ENCODE results near the gene CDC20B. TPM values are rescaled to one million over a fixed set of nuclear protein-coding genes. Genes with fewer than 3 reads are reported as not detected.

Gene CDC20B
- total RNA-seq, 3 donors from 2014 or later (not counting 1 experiment from before 2014, with no cell fraction given), result not detected

DNA sequence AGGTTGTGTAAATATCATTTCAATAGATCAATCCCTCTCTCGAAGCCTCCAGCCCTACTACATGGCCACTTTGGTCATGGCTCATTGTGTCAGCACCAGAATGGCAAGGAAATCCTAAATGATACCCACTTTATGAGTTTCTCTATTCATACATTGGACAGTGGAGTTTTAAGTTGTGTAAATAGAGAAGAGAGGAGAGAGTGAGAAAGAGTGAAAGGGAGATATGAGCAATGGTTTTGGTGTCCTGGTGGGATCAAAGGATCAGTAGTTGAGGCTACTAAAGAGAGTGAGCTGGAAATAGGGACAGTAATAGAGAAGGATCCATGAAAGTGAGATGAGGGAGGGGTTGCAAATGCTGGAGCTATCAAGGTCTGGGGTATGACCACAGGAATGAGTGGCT, 102.0 kb downstream of the CDC20B start:
- Mint-ChIP-seq H3K4me1 (peaks cover 63 to 64% of the 10 kb centered on the region in 2 donors), H3K36me3 (no peaks in the 10 kb centered on the region), H3K27me3 (ENCODE audit: low read depth in 2 of 2) (no peaks in the 10 kb centered on the region), H3K9me3 (no peaks in the 10 kb centered on the region), H3K4me3 (no peak overlapping the region), H3K27ac (peak overlapping the region; percentile 3 to 10)
- DNase-seq (no peak), ATAC-seq (no peak)
- intact Hi-C loops (cut with micrococcal nuclease), result no loop called here
- TF ChIP-seq, protein P1, sequence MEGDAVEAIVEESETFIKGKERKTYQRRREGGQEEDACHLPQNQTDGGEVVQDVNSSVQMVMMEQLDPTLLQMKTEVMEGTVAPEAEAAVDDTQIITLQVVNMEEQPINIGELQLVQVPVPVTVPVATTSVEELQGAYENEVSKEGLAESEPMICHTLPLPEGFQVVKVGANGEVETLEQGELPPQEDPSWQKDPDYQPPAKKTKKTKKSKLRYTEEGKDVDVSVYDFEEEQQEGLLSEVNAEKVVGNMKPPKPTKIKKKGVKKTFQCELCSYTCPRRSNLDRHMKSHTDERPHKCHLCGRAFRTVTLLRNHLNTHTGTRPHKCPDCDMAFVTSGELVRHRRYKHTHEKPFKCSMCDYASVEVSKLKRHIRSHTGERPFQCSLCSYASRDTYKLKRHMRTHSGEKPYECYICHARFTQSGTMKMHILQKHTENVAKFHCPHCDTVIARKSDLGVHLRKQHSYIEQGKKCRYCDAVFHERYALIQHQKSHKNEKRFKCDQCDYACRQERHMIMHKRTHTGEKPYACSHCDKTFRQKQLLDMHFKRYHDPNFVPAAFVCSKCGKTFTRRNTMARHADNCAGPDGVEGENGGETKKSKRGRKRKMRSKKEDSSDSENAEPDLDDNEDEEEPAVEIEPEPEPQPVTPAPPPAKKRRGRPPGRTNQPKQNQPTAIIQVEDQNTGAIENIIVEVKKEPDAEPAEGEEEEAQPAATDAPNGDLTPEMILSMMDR (IDR thresholded peaks at IDR 0.05), result no peak
- Histone ChIP-seq H3K36me3 (ENCODE audit: control insufficient read depth, insufficient read depth, low read length) (no peaks in the 10 kb centered on the region), H3K4me1 (ENCODE audit: control insufficient read depth, insufficient read depth, low read length) (peaks cover 31% of the 10 kb centered on the region), H3K27ac (ENCODE audit: low read length) (no peak overlapping the region), H3K4me3 (ENCODE audit: low read length) (no peak overlapping the region), H3K9me3 (ENCODE audit: control insufficient read depth, insufficient read depth, low read length) (no peaks in the 10 kb centered on the region), H3K27me3 (ENCODE audit: control insufficient read depth, insufficient read depth, low read length) (no peaks in the 10 kb centered on the region)
- 90% methylated on average over 1 of the region's 1 CpG for WGBS (ENCODE audit: insufficient coverage)

DNA sequence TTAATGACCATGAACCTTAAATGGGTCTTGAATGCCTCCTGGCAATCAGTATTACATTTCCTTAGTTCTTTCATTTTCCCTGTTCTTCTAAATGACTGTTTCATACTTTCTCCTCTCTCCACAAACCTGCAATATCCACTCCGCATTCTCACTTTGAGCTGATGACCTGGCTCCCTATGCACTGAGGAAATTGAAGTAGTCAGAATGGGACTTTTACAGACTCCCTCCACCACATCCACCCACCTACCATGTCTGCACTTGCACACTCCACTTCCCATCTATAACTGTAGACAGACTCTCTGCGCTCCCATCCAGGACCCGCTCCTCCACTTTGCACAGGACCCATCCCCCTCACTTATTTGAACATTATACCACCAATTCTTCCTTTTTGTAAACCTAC, 106.7 kb downstream of the CDC20B start:
- H3K36me3 ChIP-seq (ENCODE audit: control insufficient read depth, insufficient read depth, low read length), result no peaks in the 10 kb centered on the region
- ATAC-seq (no peak), DNase-seq (no peak)
- no peak overlapping the region for H3K4me3 ChIP-seq (ENCODE audit: low read length)
- TF ChIP-seq, protein P1 (IDR thresholded peaks at IDR 0.05), result no peak
- no peaks in the 10 kb centered on the region for H3K9me3 ChIP-seq (ENCODE audit: control insufficient read depth, insufficient read depth, low read length)
- no peak overlapping the region for H3K27ac Mint-ChIP-seq
- H3K4me1 ChIP-seq (ENCODE audit: control insufficient read depth, insufficient read depth, low read length), result peaks cover 43% of the 10 kb centered on the region
- no peaks in the 10 kb centered on the region for H3K36me3 Mint-ChIP-seq
- H3K27me3 ChIP-seq (ENCODE audit: control insufficient read depth, insufficient read depth, low read length), result no peaks in the 10 kb centered on the region
- H3K27ac ChIP-seq (ENCODE audit: low read length), result no peak overlapping the region
- peaks cover 85 to 86% of the 10 kb centered on the region in 2 donors for H3K4me1 Mint-ChIP-seq
- no peak overlapping the region for H3K4me3 Mint-ChIP-seq
- no peaks in the 10 kb centered on the region for H3K9me3 Mint-ChIP-seq
- WGBS (ENCODE audit: insufficient coverage), result 95% methylated on average over 3 of the region's 3 CpGs
- no peaks in the 10 kb centered on the region for H3K27me3 Mint-ChIP-seq (ENCODE audit: low read depth in 2 of 2)
- intact Hi-C loops (cut with micrococcal nuclease), result no loop called here

DNA sequence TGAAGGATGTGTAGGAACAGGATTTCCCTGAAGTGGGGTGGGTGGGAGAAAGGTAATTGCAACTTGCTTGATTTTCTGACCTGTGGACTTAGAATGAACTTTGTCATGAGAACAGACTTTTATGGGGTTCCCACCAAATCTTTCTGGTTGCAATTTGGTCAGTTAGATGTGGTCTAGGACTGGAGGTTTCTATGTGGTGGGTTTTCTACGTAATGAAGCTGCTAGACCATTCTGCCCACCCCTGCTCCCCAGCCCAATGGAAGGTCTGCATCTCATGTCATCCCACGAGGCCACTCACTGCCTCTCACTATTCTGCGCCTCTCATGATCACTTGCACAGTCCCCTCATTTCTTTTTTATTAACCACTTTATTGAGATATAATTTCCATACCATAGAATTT, 108.5 kb downstream of the CDC20B start:
- ATAC-seq, result peak in 1 of 3 donors; percentile 51
- peaks cover 78 to 87% of the 10 kb centered on the region in 2 donors for H3K4me1 Mint-ChIP-seq

More for the DNA sequence above, 108.5 kb downstream of the CDC20B start:
- Mint-ChIP-seq H3K27me3 (ENCODE audit: low read depth in 2 of 2) (no peaks in the 10 kb centered on the region), H3K27ac (peak overlapping the region; percentile 95 to 96), H3K4me3 (no peak overlapping the region), H3K9me3 (no peaks in the 10 kb centered on the region), H3K36me3 (no peaks in the 10 kb centered on the region)
- no peak overlapping the region for H3K4me3 ChIP-seq (ENCODE audit: low read length)
- no peak overlapping the region for H3K27ac ChIP-seq (ENCODE audit: low read length)
- H3K27me3 ChIP-seq (ENCODE audit: control insufficient read depth, insufficient read depth, low read length), result no peaks in the 10 kb centered on the region
- peaks cover 35% of the 10 kb centered on the region for H3K4me1 ChIP-seq (ENCODE audit: control insufficient read depth, insufficient read depth, low read length)
- no peak for DNase-seq
- intact Hi-C loops (cut with micrococcal nuclease), result loop anchor here (5.0 kb wide), 2 partner anchors 42 to 417 kb away; partner anchors contain the start of gene GZMK
- H3K9me3 ChIP-seq (ENCODE audit: control insufficient read depth, insufficient read depth, low read length), result no peaks in the 10 kb centered on the region
- 46% methylated on average over 3 of the region's 3 CpGs for WGBS (ENCODE audit: insufficient coverage)
- TF ChIP-seq, protein P1 (IDR thresholded peaks at IDR 0.05), result no peak
- H3K36me3 ChIP-seq (ENCODE audit: control insufficient read depth, insufficient read depth, low read length), result no peaks in the 10 kb centered on the region

All from natural killer cell (primary cell).